Effector memory CD4-positive, alpha-beta T cell (primary cell): ENCODE results near the gene OSTC.

Experiments
- DNase-seq, 3 donors: peaks; one replicate each; pipeline ENCODE4 v3.0.0-alpha.2; 2020
- H3K27ac ChIP-seq: 2 replicates; pipeline ENCODE4 v1.7.0; 2013; ENCODE audit warnings: mild to moderate bottlenecking, low read length, moderate library complexity; ENCODE audit not compliant: insufficient read depth, poor library complexity, severe bottlenecking
- H3K27me3 ChIP-seq: replicated peaks from 2 replicates; pipeline ENCODE4 v1.7.0; 2013; ENCODE audit warnings: mild to moderate bottlenecking, low read length; ENCODE audit not compliant: insufficient read depth, control insufficient read depth, poor library complexity, severe bottlenecking
- H3K36me3 ChIP-seq: 2 replicates; pipeline ENCODE4 v1.7.0; 2013; ENCODE audit warnings: mild to moderate bottlenecking, low read length, moderate library complexity; ENCODE audit not compliant: control insufficient read depth, insufficient read depth
- H3K4me1 ChIP-seq: 2 replicates; pipeline ENCODE4 v1.7.0; 2013; ENCODE audit warnings: low read length, mild to moderate bottlenecking; ENCODE audit not compliant: control insufficient read depth, insufficient read depth, poor library complexity, severe bottlenecking
- H3K4me3 ChIP-seq: 2 replicates; pipeline ENCODE4 v1.7.0; 2013; ENCODE audit warnings: low read length, low read depth, mild to moderate bottlenecking; ENCODE audit not compliant: insufficient read depth, poor library complexity, severe bottlenecking
- H3K9me3 ChIP-seq: 2 replicates; pipeline ENCODE4 v1.7.0; 2013; ENCODE audit warnings: mild to moderate bottlenecking, low read length, moderate library complexity; ENCODE audit not compliant: control insufficient read depth
- total RNA-seq, 3 donors: gene quantifications; one replicate each; lab custom pipeline; 2026; lab: John Stamatoyannopoulos, UW

Gene OSTC
- 24.4 to 27.8 (median 26.1) reads per million in 3 donors for total RNA-seq

- no peaks in the 10 kb centered on the region for H3K9me3 ChIP-seq
- no peaks in the 10 kb centered on the region for H3K36me3 ChIP-seq
- DNase-seq = peak; percentile 82 to 89 (median 83)
- H3K27ac ChIP-seq = peak within 1 kb of the TSS; percentile 93
- H3K4me1 ChIP-seq = peaks cover 8% of the 10 kb centered on the region
- peak within 1 kb of the TSS; percentile 97 for H3K4me3 ChIP-seq
- no peaks in the 10 kb centered on the region for H3K27me3 ChIP-seq
These were observed at the start of gene OSTC for GRCh38 chr4:108650212-108651013. TSS of gene OSTC (plus strand) at chr4:108650599. CDS start at chr4:108650656, 57 bp downstream.

- Histone ChIP-seq H3K36me3 (no peaks in the 10 kb centered on the region), H3K4me1 (peaks cover 10% of the 10 kb centered on the region), H3K9me3 (no peaks in the 10 kb centered on the region), H3K27me3 (no peaks in the 10 kb centered on the region), H3K4me3 (no peak overlapping the region), H3K27ac (no peak overlapping the region)
- no peak for DNase-seq
These were observed 49.3 kb upstream of the OSTC start for GRCh38 chr4:108601106-108601505.

- H3K27me3 ChIP-seq = no peaks in the 10 kb centered on the region
- H3K4me1 ChIP-seq = peaks cover 10% of the 10 kb centered on the region
- H3K36me3 ChIP-seq = no peaks in the 10 kb centered on the region
- no peak overlapping the region for H3K27ac ChIP-seq
- H3K4me3 ChIP-seq = no peak overlapping the region
- DNase-seq = no peak
- no peaks in the 10 kb centered on the region for H3K9me3 ChIP-seq
These were observed 48.9 kb upstream of the OSTC start for GRCh38 chr4:108601532-108601931.

GRCh38 chr4:108602163-108602562, 48.2 kb upstream of the OSTC start:
- no peaks in the 10 kb centered on the region for H3K36me3 ChIP-seq
- peaks cover 10% of the 10 kb centered on the region for H3K4me1 ChIP-seq
- no peak for DNase-seq
- H3K27ac ChIP-seq = no peak overlapping the region
- no peaks in the 10 kb centered on the region for H3K27me3 ChIP-seq
- H3K9me3 ChIP-seq = no peaks in the 10 kb centered on the region
- H3K4me3 ChIP-seq = no peak overlapping the region

GRCh38 chr4:108607079-108607815, 43.2 kb upstream of the OSTC start:
- no peak overlapping the region for H3K4me3 ChIP-seq
- H3K27me3 ChIP-seq = no peaks in the 10 kb centered on the region
- no peaks in the 10 kb centered on the region for H3K9me3 ChIP-seq
- no peaks in the 10 kb centered on the region for H3K4me1 ChIP-seq
- no peak for DNase-seq
- H3K27ac ChIP-seq = no peak overlapping the region
- H3K36me3 ChIP-seq = no peaks in the 10 kb centered on the region

- no peak for DNase-seq
- Histone ChIP-seq H3K4me3 (no peak overlapping the region), H3K27me3 (no peaks in the 10 kb centered on the region)
These were observed 39.0 kb upstream of the OSTC start for GRCh38 chr4:108611365-108611764.

GRCh38 chr4:108612365-108612764, 38.0 kb upstream of the OSTC start:
- no peaks in the 10 kb centered on the region for H3K27me3 ChIP-seq
- DNase-seq = no peak
- H3K4me1 ChIP-seq = no peaks in the 10 kb centered on the region
- no peaks in the 10 kb centered on the region for H3K36me3 ChIP-seq
- no peaks in the 10 kb centered on the region for H3K9me3 ChIP-seq
- no peak overlapping the region for H3K27ac ChIP-seq
- H3K4me3 ChIP-seq = no peak overlapping the region

More at GRCh38 chr4:108611365-108611764, 39.0 kb upstream of the OSTC start:
- H3K27ac ChIP-seq = no peak overlapping the region
- H3K4me1 ChIP-seq = no peaks in the 10 kb centered on the region
- no peaks in the 10 kb centered on the region for H3K9me3 ChIP-seq
- no peaks in the 10 kb centered on the region for H3K36me3 ChIP-seq

- peak overlapping the region; percentile 41 for H3K4me3 ChIP-seq
- H3K9me3 ChIP-seq = no peaks in the 10 kb centered on the region
- H3K27me3 ChIP-seq = no peaks in the 10 kb centered on the region
- H3K27ac ChIP-seq = peak overlapping the region; percentile 80
- H3K36me3 ChIP-seq = peaks cover 22% of the 10 kb centered on the region
- H3K4me1 ChIP-seq = peaks cover 15% of the 10 kb centered on the region
- peak in 2 of 3 donors; percentile 8 to 13 for DNase-seq
These were observed 30.9 kb upstream of the OSTC start for GRCh38 chr4:108619372-108620100.

GRCh38 chr4:108620101-108620932, 30.1 kb upstream of the OSTC start, which contains the start of gene RPL34:
TSS of gene RPL34 (plus strand) at chr4:108620576. CDS start at chr4:108621960, 1,384 bp downstream.
- Histone ChIP-seq H3K36me3 (peaks cover 28% of the 10 kb centered on the region), H3K4me1 (peaks cover 15% of the 10 kb centered on the region), H3K4me3 (peak within 1 kb of the TSS; percentile 78), H3K9me3 (no peaks in the 10 kb centered on the region), H3K27me3 (no peaks in the 10 kb centered on the region), H3K27ac (peak within 1 kb of the TSS; percentile 86)
- DNase-seq = peak; percentile 90 to 97 (median 92)
